ENCODE measurements around the gene ITPR2. TPM values are rescaled to one million over a fixed set of nuclear protein-coding genes. Genes with fewer than 3 reads are reported as not detected.
"Not testable (repeated sequence)": the region's sequence is repeated elsewhere in the genome, so short reads cannot be mapped to it uniquely, and the experiment has no call there.

Gene ITPR2
- total and polyA plus RNA-seq, 4 donors, result 11.7 to 93.3 (median 35.4) TPM

GRCh38 chr12:26780656-26781055, 52.3 kb downstream of the ITPR2 start:
- 97% methylated on average over 2 of the region's 2 CpGs for WGBS
- TF ChIP-seq RAD21 (IDR thresholded peaks at IDR 0.05), result peak; percentile 6 to 42
- not testable (repeated sequence) for H3K27ac ChIP-seq (ENCODE audit: low read depth in 1 of 2, low read length in 2 of 2); H3K36me3 ChIP-seq (ENCODE audit: control insufficient read depth in 4 of 4, insufficient read depth in 3 of 4, low read depth in 1 of 4, low read length in 3 of 4); H3K27me3 ChIP-seq (ENCODE audit: control insufficient read depth in 4 of 4, insufficient read depth in 4 of 4, low read length in 3 of 4); H3K9ac ChIP-seq (ENCODE audit: low read depth in 1 of 2, low read length in 2 of 2); H3K4me1 ChIP-seq (ENCODE audit: control insufficient read depth in 4 of 4, insufficient read depth in 4 of 4, low read length in 3 of 4); H3K9me3 ChIP-seq (ENCODE audit: control insufficient read depth in 4 of 4, low read length in 3 of 4); H3K4me3 ChIP-seq (ENCODE audit: low read depth in 1 of 3, low read length in 3 of 3); DNase-seq (ENCODE audit: low spot score)

DNA sequence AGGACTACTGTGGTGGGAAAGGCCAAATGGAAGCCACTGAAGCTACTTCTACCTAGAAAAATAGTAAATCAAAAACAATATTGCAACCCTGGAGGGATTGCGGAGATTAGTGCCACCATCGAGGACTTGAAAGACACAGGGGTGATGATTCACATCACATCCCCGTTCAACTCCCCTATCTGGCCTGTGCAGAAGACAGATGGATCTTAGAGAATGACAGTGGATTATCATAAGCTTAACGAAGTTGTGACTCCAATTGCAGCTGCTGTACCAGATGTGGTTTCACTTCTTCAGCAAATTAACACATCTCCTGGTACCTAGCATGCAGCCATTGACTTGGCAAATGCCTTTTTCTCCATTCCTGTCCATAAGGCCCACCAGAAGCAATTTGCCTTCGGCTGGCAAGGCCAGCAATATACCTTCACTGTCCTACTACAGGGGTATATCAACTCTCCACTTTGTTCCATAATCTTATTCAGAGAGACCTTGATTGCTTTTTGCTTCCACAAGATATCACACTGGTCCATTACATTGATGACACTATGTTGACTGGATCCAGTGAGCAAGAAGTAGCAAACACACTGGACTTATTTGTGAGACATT, 54.7 kb downstream of the ITPR2 start:
- WGBS, result 97% methylated on average over 5 of the region's 5 CpGs
- H3K4me1 ChIP-seq (ENCODE audit: control insufficient read depth in 4 of 4, insufficient read depth in 4 of 4, low read length in 3 of 4); DNase-seq (ENCODE audit: low spot score); H3K36me3 ChIP-seq (ENCODE audit: control insufficient read depth in 4 of 4, insufficient read depth in 3 of 4, low read depth in 1 of 4, low read length in 3 of 4); H3K4me3 ChIP-seq (ENCODE audit: low read depth in 1 of 3, low read length in 3 of 3); H3K27ac ChIP-seq (ENCODE audit: low read depth in 1 of 2, low read length in 2 of 2); H3K9me3 ChIP-seq (ENCODE audit: control insufficient read depth in 4 of 4, low read length in 3 of 4); H3K9ac ChIP-seq (ENCODE audit: low read depth in 1 of 2, low read length in 2 of 2); H3K27me3 ChIP-seq (ENCODE audit: control insufficient read depth in 4 of 4, insufficient read depth in 4 of 4, low read length in 3 of 4): not testable (repeated sequence)

GRCh38 chr12:26777236-26777635, 55.8 kb downstream of the ITPR2 start:
- TF ChIP-seq RXRA (IDR thresholded peaks at IDR 0.05) (no peak), YY1 (IDR thresholded peaks at IDR 0.05) (no peak), EGR1 (IDR thresholded peaks at IDR 0.05; ENCODE audit: low read depth in 2 of 2) (no peak), FOXA2 (IDR thresholded peaks at IDR 0.05) (no peak), SP1 (IDR thresholded peaks at IDR 0.05) (no peak), GABPA (IDR thresholded peaks at IDR 0.05 in 1 of 2, conservative IDR thresholded peaks at IDR 0.05 in 1 of 2) (no peak)
- TF ChIP-seq, protein P1, sequence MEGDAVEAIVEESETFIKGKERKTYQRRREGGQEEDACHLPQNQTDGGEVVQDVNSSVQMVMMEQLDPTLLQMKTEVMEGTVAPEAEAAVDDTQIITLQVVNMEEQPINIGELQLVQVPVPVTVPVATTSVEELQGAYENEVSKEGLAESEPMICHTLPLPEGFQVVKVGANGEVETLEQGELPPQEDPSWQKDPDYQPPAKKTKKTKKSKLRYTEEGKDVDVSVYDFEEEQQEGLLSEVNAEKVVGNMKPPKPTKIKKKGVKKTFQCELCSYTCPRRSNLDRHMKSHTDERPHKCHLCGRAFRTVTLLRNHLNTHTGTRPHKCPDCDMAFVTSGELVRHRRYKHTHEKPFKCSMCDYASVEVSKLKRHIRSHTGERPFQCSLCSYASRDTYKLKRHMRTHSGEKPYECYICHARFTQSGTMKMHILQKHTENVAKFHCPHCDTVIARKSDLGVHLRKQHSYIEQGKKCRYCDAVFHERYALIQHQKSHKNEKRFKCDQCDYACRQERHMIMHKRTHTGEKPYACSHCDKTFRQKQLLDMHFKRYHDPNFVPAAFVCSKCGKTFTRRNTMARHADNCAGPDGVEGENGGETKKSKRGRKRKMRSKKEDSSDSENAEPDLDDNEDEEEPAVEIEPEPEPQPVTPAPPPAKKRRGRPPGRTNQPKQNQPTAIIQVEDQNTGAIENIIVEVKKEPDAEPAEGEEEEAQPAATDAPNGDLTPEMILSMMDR (IDR thresholded peaks at IDR 0.05; ENCODE audit: low read depth, low read length, missing input control), result no peak
- TF ChIP-seq, protein P2, sequence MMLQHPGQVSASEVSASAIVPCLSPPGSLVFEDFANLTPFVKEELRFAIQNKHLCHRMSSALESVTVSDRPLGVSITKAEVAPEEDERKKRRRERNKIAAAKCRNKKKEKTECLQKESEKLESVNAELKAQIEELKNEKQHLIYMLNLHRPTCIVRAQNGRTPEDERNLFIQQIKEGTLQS (IDR thresholded peaks at IDR 0.05), result no peak
- Histone ChIP-seq H3K4me3 (ENCODE audit: low read depth in 1 of 3, low read length in 3 of 3) (no peak overlapping the region), H3K9me3 (ENCODE audit: control insufficient read depth in 4 of 4, low read length in 3 of 4) (peaks cover 0 to 4% (median 2%) of the 10 kb centered on the region in 4 donors), H3K4me1 (ENCODE audit: control insufficient read depth in 4 of 4, insufficient read depth in 4 of 4, low read length in 3 of 4) (peaks cover 2 to 9% (median 5%) of the 10 kb centered on the region in 4 donors), H3K27ac (ENCODE audit: low read depth in 1 of 2, low read length in 2 of 2) (no peak overlapping the region), H3K9ac (ENCODE audit: low read depth in 1 of 2, low read length in 2 of 2) (no peak overlapping the region), H3K36me3 (ENCODE audit: control insufficient read depth in 4 of 4, insufficient read depth in 3 of 4, low read depth in 1 of 4, low read length in 3 of 4) (peaks cover 0 to 5% (median 4%) of the 10 kb centered on the region in 4 donors), H3K27me3 (ENCODE audit: control insufficient read depth in 4 of 4, insufficient read depth in 4 of 4, low read length in 3 of 4) (no peaks in the 10 kb centered on the region)
- 66% methylated on average over 3 of the region's 3 CpGs for WGBS
- no peak for DNase-seq (ENCODE audit: low spot score)

- not testable (repeated sequence) for H3K36me3 ChIP-seq (ENCODE audit: control insufficient read depth in 4 of 4, insufficient read depth in 3 of 4, low read depth in 1 of 4, low read length in 3 of 4); H3K9ac ChIP-seq (ENCODE audit: low read depth in 1 of 2, low read length in 2 of 2); H3K27ac ChIP-seq (ENCODE audit: low read depth in 1 of 2, low read length in 2 of 2); DNase-seq (ENCODE audit: low spot score); H3K4me3 ChIP-seq (ENCODE audit: low read depth in 1 of 3, low read length in 3 of 3); H3K9me3 ChIP-seq (ENCODE audit: control insufficient read depth in 4 of 4, low read length in 3 of 4); H3K27me3 ChIP-seq (ENCODE audit: control insufficient read depth in 4 of 4, insufficient read depth in 4 of 4, low read length in 3 of 4)
- 69% methylated on average over 3 of the region's 3 CpGs for WGBS
- peaks cover 2 to 13% (median 8%) of the 10 kb centered on the region in 4 donors for H3K4me1 ChIP-seq (ENCODE audit: control insufficient read depth in 4 of 4, insufficient read depth in 4 of 4, low read length in 3 of 4)
These were observed 57.0 kb downstream of the ITPR2 start for GRCh38 chr12:26775991-26776390.
